Activated CD8-positive, alpha-beta memory T cell treated with anti-CD3 and anti-CD28 coated beads, Interleukin-2, amount 50 U/mL, for 24 hours (primary cell): ENCODE results near the gene HS6ST1.

Experiments used
- DNase-seq: peaks from one replicate; pipeline ENCODE4 v3.0.0-alpha.2; 2020; ENCODE audit errors: extremely low read depth

The HS6ST1 gene

DNA sequence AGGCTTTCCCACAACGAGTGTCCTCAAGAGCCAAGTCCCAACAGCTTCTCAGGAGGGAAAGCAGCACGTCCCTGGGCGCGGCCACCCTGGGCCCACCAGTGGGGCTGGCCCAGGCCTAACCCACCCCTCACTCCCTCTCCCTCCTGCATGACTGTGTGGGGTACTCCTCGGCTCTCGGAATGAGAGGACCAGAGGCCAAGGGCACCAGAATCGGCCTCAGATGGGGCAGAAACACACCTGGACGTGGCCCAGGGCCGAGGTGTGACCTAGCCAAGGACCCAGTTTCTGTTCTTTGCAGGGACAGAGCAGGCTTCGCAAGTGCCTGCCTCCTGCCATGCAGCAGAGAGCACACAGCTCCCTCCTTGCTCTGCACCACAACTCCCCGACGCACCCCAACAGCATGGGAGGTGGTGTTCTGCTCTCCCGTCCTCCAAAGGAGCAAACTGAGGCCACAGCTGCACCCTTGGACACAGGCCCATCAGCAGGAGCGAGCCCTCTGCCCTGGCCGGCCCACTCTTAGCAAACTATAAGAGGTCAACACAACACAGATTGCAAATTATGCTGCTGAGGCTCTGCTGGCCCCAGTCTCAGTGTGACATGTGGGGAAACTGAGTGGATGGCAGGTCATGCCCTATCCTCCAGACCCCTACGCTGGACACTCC lies 19.7 kb downstream of the HS6ST1 start:
- DNase-seq: no peak

DNA sequence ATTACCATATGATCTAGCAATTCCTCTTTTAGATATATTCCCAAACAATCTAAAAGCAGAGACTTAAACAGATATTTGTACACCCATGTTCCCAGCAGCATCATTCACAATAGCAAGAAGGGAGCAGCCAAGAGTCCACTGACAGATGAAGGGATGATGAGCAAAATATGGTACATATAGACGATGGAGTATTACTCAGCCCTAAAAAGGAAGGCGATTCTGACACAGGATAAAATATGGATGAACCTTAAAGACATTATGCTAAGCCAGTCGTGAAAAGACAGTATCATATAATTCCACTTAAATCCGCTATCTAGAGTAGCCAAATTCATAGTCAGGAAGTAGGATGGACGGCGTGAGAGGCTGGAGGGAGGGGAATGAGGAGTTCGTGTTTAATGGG lies 20.4 kb downstream of the HS6ST1 start:
- no peak for DNase-seq

DNA sequence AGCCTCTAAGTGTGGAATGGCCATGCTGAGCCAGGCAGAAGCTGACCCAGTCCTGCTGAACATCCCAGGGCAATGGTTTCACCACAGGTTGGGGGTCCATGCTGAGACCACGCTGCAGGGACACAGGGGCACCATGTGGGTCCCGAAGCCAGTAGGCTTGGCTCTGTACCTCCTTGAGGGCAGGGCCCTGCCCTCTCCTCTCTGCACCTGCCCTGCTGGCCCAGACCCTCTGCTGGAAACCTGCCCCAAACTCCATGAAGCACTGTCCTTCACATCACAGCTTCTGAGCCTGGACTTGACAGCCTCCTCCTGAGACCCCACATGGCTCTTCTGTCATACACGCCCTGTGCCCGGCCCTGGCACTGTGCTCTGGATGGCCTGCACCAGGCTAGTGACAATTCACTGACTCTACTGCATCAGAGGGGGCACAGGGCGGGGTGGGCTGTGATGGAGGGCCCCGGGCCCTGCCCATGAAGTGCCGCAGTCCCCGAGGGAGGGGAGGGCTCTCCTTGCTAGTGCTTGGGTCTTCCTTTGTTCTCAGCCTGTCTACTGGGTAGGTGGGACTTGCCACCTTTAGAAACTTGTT lies 24.7 kb downstream of the HS6ST1 start:
- DNase-seq: no peak

DNA sequence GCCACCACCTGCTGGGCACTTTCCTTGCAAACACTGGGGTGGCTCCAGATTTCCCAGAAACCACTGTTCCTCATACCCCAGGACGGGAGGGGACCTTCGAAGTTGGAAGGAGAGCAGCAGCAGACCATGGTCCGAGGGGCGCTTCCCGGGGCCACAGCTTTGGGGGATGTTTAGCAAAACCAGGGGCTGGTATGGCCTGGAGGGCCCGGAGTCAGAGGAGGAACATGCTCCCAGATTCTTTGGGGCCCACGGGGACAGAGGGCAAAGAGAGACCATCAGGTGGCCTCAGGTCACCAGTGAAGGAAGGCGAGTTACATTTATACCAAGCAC lies 25.3 kb downstream of the HS6ST1 start:
- no peak for DNase-seq

DNA sequence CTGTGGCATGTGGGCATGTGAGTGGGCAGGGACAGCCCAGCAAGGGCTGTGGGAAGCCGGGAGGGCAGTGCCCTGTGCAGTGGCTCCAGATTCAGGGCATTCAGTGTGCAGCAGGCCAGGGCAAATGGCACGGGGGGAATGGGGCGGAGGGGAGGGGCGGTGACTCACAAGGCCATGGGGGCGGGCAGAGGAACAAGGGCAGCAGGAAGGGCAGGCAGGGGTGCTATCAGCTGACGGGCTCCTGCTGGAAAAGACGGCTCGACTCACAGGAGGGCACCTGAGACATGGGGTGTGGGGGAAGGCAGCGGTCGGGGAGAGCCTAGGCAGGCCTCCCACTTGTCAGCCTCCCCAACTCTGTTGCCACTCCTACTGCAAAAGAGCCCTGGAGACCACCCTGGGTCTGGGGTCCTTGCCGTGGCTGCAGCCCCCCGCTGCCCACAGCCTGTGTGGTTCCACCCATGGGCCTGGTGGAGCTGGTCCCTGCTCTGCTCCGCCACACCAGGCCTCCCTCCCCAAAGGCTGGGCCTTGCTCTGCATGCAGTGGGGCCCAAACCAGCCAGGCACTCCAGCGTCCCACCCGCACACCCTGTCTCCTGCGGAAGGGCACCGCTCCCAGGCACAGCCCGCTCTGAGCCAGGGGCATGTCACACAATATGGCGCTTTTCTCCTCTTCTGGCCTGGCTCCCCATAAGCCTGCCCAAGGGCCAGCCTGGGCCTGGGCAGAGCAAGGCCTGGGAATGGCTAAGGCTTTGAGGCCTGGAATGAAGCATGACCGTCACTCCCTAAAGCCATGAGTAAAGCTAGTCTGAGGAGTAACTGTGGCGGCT lies 25.9 kb downstream of the HS6ST1 start:
- DNase-seq: no peak

DNA sequence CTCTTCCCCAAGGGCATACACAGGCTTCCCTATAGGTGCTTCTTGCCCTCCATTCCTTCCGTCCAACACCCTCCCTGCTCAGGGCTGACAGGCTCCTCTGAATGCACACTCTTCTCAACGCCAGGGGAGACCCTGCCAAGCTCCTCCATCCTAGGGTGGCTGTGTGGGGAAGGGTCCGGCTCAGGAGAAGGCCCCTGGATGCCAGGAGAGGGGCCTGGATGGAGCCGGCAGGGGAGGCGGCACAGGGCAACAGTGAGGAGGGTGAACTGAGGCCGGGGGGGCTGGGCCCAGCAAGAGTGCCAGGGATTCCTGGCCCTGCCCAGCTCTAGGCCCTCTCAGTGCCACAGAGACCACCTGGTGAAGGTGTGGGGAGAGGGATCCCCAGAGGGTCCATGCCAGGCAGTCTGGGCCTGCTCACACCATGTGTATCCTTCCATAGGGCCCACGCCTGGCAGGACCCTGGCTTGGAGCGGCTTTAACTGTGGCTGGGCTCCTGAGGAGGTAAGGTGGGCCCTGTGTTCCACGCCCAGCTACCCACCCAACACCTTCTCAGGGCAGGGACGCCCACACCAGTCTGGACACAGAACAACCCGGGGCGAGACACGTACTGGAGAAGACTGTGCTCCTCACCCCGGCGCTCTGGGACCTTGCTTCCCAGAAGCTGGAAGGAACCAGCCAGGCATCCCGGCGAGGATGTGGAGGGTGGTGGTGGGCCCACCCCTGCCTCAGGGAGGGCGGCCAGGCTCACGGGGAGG lies 26.6 kb downstream of the HS6ST1 start:
- DNase-seq: no peak

DNA sequence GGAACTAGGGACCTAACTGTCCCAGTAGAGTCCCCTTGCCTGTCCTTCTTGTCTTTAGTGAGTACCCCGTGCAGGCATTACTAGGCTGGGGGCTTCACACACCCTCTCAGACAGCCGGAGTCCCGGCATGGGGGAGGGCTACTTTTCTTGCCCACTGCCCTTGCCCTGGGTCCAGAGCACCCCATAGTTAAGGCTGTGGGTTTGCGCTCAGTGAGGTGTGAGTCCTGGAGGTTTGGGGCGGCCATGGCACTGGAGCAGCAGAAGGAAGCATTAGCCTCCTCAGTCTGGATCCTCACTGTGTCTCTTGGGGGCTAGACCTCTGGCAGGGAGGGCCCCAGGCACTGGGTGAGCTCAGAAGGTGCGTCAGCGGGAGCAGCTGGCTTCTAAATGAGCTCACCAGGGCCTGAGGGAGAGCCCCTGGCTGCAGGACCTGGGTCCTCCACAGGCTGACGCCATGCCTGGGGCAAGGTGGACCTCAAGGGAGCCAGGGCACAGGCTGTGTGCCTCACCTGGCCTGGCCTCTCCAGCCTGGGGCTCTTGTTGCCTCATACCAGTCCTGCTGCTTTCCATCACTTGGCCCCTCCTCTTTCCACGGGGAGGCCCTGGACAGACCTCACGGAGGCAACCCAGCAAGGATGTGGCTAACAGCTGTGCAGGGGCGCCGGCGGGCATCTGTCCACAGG lies 27.4 kb downstream of the HS6ST1 start:
- DNase-seq: no peak

DNA sequence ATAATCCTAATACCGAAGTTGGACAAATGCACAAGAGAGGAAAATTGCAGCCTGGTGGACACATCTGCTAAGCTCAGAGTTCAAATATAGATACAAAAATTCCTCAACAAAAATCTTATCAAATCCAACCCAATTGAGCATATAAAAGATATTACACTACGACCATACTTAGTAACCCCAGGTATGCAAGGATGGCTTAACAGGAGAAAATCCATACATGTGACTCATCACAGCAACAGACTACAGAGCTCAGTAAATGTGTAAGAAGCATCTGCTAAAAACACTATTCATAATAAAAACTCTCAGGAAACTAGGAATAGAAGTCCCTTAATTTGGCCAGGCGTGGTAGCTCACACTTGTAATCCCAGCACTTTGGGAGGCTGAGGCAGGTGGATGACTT lies 28.3 kb downstream of the HS6ST1 start:
- DNase-seq: no peak

DNA sequence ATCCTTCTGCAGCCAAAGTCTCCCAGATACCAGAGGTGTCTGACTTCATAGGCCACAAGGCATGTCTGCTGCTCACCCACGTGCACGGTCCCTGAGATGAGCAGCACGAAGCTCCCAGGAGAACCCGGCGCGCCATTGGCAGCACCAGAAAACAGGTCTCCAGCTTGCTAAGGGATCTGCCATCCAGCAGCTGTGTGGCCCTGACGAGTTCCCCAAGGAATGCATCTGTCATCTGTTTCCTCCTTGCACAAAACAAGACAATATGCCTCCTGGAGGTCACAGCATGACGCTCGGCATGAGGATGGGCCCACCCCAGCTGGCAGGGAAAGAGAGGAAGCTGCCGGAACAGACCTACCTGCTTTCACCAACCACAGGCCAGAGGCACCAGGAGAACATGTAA lies 29.2 kb downstream of the HS6ST1 start:
- DNase-seq: no peak

DNA sequence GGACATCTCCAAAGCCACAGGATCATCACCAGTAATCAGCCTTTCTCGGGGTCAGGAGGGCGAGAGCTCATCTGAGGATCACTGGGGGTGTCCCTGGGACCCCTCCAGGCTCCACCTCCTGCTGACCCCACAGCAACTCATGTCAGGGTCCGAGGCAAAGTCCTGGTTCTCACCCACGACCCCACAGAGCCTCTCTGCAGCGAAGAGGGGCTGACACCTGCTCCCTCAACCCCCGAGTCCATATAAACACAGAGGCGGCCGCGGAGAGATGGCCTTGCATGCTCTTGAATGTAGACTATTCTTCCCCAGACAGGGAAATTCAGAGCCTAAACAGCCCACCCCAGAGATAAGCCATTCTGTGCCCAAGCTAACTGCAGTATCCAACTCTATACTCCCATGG lies 29.9 kb downstream of the HS6ST1 start:
- DNase-seq: no peak

DNA sequence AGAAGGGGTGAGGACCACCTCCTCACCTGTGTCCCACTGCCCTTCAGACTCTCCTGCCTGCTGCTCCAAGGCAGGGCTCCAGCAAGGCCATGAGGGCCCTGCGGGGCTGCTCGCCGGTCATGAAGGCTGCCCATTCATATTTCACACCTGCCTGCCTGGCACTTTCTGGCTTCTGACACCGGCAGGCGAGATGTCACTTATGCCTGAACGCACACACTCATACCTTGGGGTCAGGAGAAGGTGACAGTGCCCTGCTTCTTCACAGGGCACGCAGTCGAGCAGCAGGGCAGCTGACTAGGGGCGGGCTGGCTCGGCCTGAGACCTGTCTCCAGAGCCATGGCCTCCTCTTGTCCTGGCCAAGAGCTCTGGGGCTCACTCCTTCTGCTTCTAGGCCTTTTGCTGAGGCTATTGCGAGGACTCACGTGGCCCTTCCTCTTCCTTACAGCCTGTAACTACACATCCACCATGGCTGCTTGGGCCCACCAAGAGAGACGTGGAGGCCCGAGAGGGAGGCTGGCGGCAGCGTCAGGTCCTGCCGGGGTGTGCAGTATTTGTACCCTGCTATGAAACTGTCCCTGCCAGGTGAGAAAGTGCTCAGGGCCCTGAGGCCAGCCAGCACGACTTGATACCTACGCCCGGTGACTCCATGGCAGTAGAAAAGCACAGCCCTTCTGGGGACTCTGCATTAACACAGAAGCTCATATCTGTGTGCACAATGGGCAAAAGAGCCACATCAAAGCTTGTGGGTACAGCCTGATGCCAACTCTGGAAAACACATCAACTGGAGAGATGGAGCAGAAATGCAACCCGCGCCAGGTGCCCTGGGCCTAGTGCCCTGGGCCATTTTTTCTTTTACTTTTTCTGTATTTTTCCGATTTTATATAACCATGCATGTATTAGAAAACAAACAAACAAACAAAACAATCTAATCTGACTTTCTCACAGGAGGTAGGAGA lies 30.6 kb downstream of the HS6ST1 start:
- DNase-seq: no peak

DNA sequence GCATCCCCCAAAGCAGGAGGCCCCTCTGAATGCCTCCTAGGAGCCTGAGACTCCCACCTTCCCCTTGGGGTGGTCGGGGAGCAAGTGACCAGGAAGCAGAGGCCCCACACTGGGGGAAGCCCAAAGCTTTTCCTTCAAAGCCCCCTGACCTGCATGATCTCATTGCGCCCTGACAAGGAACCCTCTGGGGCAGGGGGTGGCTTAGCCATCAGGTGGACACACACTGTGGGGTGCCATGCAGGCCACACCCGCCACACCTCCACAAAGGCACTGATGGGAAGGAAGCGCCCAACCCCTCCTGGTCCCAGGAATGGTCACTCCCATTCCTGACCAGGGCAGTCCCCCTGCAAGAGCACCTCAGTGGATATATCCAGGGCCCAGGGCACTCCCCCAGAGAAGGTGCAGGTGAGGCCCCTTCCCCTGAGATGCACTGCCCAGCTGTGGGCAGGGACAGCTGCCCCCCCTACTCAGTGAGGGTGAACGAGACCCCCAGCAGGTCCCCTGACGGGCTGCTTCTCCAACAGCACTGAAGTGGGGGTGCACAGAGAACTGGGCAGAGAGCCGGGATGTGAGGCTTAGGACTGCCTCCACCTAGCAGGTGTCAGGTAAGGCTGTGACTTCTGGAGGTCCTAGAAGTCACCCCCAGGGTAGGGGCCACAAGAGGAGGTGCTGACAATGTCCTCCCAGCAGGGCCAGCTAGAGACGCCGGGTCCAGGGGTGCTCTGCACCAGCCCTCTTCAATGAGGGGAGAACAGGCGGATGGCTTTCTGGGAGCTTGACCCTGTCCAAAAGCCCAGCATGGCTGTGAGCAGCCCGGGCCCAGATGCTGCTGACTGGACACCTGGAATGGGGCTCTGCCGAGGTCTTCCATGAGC lies 31.5 kb downstream of the HS6ST1 start:
- no peak for DNase-seq

DNA sequence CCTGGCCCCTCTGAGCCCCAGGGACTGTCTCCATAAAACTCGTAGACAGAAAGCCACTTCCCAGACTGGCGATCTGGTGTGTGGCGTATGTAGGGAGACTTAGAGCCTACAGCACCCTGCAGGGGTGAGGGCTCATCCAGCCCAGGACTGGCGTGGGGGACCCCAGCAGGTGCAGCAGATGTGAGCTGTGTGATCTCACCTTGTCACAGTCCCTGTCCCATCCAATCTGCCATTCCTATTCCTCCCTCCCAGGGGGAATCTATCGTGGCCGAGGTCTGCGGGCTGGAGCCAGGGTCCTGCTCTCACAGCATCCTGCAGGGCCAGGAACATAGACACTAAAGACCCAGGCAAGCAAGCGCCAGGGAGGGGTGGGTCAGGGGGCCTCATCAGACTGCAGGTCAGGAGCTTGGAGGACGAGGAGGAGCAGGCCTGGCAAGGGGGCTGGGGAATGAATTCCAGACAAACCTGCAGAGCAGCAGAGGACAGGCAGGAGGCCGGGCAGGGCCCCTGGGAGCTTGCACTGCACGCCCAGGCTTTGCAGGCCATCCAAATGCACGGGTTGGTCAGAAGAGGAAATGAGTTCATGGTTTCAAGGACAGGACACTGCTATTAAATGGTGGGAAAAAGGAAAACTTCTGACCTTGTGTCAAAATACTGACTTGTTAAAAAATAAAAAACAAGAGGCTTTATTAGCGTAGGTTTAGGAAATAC lies 32.5 kb downstream of the HS6ST1 start:
- no peak for DNase-seq

DNA sequence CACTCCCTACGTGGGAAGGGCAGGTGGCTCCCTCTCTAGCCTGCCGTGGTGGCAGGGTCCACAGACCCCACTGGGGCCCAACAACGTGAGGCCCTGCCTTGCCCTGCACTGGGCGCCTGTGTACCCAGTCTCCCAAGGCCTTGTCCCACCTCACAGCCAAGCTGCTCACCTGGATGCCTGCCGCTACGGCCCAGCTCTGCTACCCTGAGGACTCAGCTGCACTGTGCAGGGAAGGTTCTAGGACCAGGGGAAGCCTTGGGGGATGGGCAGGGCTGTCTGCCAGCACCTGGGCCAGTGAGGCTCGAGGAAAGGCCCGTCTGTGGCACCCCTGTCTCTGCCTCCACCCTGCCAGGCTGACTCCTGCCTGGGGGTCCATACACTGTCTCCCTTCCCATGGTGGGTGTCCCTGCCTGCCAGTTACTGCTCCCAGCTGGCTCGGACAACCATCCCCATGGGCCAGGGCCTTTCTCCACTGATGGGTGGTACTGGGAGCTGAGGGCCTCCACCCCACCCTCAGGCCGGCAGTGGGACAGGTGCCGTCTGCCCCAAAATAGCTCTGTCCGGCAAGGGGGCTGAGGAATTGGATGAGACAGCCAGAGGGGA lies 33.2 kb downstream of the HS6ST1 start:
- no peak for DNase-seq

DNA sequence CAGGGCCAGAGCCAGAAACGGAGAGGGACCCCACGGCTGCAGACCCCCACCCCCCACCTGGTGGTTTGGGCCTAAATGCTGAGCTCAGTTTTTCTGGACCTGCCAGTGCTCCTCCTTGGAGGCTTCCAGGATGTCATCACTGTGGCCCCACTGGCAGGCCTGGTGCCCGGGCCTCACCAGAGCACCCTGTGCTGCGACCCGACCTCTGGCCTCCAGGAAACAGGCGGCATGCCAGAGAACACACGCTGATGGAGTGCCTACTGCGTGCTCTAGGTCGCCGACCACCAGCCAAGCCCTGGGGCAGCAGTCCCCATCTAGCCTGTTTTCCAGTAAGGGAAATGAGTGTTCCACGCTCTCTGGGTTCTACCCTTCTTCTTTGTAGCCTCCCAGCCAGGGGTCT lies 33.8 kb downstream of the HS6ST1 start:
- DNase-seq: no peak

DNA sequence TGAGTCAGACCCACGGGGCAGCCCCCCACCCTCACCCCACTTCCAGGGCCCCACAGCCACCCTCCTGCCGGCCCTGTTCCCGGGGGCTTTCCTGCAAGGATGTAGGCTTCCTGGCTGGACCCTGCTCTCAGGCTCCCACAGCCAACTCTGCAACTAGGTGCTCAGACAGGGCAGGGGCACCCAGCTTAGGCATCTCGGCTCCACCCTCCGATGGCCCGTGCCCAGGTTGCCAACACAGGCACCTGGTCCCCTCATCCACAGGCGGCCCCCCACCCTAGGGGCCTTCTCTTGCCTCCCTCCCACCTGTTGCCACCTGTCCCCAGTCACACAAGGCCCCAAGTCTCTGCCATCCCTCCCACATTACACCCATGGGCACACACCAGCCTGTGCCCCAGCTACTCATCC lies 34.6 kb downstream of the HS6ST1 start:
- DNase-seq: no peak

DNA sequence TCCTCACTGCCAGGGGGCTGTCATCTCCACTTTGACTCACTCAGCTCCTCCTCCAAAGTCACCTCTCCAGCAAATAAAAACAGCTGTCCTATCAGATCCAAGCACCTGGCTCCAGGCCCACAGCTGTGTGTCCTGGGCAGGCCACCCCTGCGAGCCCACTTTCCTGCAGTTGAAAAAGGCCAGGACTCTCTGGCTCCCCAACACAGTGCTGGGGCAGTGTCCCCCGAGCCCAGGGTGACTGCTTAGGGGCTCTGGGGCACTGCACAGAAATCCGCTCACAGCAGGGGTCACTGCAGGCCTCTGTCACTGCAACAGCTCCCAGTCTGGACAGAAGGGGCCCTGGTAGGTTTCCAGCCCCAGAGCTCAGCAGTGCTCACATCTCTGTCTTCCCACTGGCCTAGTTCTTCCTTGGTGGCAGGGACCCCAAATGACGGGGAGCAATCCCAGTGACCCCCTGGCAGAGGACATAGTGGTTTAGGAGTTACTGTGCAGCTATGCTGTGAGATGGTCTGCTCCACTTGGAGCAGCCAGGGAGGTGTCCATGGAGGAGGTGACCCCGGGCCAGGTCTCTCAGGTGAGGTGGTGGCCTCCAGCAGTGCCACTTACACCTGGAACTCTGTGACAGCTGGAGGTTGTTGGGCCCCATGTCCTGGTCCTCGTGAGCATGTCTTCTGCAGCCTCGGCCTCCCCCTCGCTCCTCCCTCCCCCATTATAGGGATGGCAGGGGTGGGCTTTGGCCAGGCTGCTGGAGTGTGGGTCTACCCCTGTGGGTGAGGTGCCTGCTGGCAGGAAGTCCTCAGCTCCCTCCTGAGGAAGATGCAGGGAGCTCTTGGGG lies 35.5 kb downstream of the HS6ST1 start:
- DNase-seq: no peak
